MCF 10A (cell line): ENCODE data around the gene LZTS2. TPM values are rescaled to one million over a fixed set of nuclear protein-coding genes. Genes with fewer than 3 reads are reported as not detected.
A peak's percentile ranks its signal among the peaks of the same experiment; 100 is the strongest.

Experiments used
- BruUV-seq: library from RNA; stranded (reverse); fragments of 400-500 nt; replicated peaks from 2 replicates; lab custom pipeline; 2021; lab: Mats Ljungman, UMichigan
- CTCF ChIA-PET: fragments of 300-600 bp; sonication (Branson Sonifier 250); formaldehyde crosslinking; extraction: SDS; loops from one replicate; lab custom pipeline; 2021; ENCODE audit warnings: antibody characterized with exemption, inconsistent platforms; lab: Yijun Ruan, JAX
- POLR2A ChIA-PET: fragments of 300-600, 350-650 bp; sonication (Branson Sonifier 250); formaldehyde crosslinking; extraction: SDS; loops from one replicate; lab custom pipeline; 2020; ENCODE audit warnings: antibody characterized with exemption, inconsistent platforms; lab: Yijun Ruan, JAX
- DNase-seq: peaks from one replicate; pipeline ENCODE4 v3.0.0-alpha.2; 2018; ENCODE audit not compliant: unreplicated experiment
- H3K27ac Mint-ChIP-seq: one replicate; pipeline ENCODE4 v1.8.0; 2022; ENCODE audit warnings: mild to moderate bottlenecking, low read depth, mixed read lengths; ENCODE audit not compliant: unreplicated experiment
- H3K27me3 Mint-ChIP-seq: one replicate; pipeline ENCODE4 v1.8.0; 2022; ENCODE audit warnings: mixed read lengths; ENCODE audit not compliant: insufficient read depth, unreplicated experiment
- H3K36me3 Mint-ChIP-seq: one replicate; pipeline ENCODE4 v1.8.0; 2022; ENCODE audit warnings: mild to moderate bottlenecking, moderate library complexity, mixed read lengths; ENCODE audit not compliant: insufficient read depth, unreplicated experiment
- H3K4me1 Mint-ChIP-seq: one replicate; pipeline ENCODE4 v1.8.0; 2022; ENCODE audit warnings: mixed read lengths; ENCODE audit not compliant: insufficient read depth, unreplicated experiment
- H3K4me3 Mint-ChIP-seq: one replicate; pipeline ENCODE4 v1.8.0; 2022; ENCODE audit warnings: mild to moderate bottlenecking, moderate library complexity, mixed read lengths; ENCODE audit not compliant: unreplicated experiment
- H3K9me3 Mint-ChIP-seq: one replicate; pipeline ENCODE4 v1.8.0; 2022; ENCODE audit warnings: mixed read lengths; ENCODE audit not compliant: unreplicated experiment
- CTCF ChIP-seq: fragments of 200-600 bp; IDR thresholded peaks from one replicate; pipeline ENCODE4 v1.8.0; 2022; ENCODE audit warnings: antibody characterized with exemption, mild to moderate bottlenecking; ENCODE audit not compliant: unreplicated experiment
- intact Hi-C: fragments of 100-400 bp; cut with micrococcal nuclease; formaldehyde crosslinking; loops from 2 replicates; pipeline ENCODE4 v1.14.1; 2022
- total RNA-seq: library from RNA; stranded (reverse); gene quantifications from 2 replicates; pipeline ENCODE4 v1.2.3, GENCODE V29; 2022

The LZTS2 gene
- total RNA-seq, 1 experiment from 2014 or later = 15.2 TPM

GRCh38 chr10:101047961-101048892 is 48.6 kb downstream of the LZTS2 start:
- Mint-ChIP-seq H3K4me3 (no peak overlapping the region), H3K27ac (no peak overlapping the region), H3K36me3 (no peaks in the 10 kb centered on the region), H3K9me3 (no peaks in the 10 kb centered on the region), H3K27me3 (no peaks in the 10 kb centered on the region), H3K4me1 (peaks cover 15% of the 10 kb centered on the region)
- POLR2A ChIA-PET = interaction anchor here (0.6 kb wide), 1 partner anchor 50 kb away, joined by 3 read pairs; no protein-coding TSS in a partner anchor
- TF ChIP-seq CTCF = no peak
- CTCF ChIA-PET = interaction anchor here (1.2 to 13.0 kb wide), 4 partner anchors 11 to 19 kb away, joined by 4 to 151 read pairs (median 23); no protein-coding TSS in a partner anchor
- intact Hi-C loops = no loop called here
- no peak for DNase-seq
- no TSS peak for BruUV-seq

GRCh38 chr10:101050208-101051069 is 50.8 kb downstream of the LZTS2 start:
- H3K9me3 Mint-ChIP-seq = no peaks in the 10 kb centered on the region
- POLR2A ChIA-PET = interaction anchor here (0.8 to 5.9 kb wide), 7 partner anchors 8 to 91 kb away, joined by 3 to 71 read pairs (median 9); partner anchors contain the start of genes KAZALD1, PDZD7 and SFXN3
- no peaks in the 10 kb centered on the region for H3K36me3 Mint-ChIP-seq
- DNase-seq = peak; percentile 64
- H3K4me3 Mint-ChIP-seq = peak overlapping the region; percentile 47
- CTCF ChIA-PET = interaction anchor here (0.5 to 13.2 kb wide), 22 partner anchors 9 to 1695 kb away, joined by 3 to 234 read pairs (median 4); partner anchors contain the start of genes PDZD7 and SFXN3
- no TSS peak for BruUV-seq
- peak; percentile 85 for TF ChIP-seq CTCF
- H3K27me3 Mint-ChIP-seq = no peaks in the 10 kb centered on the region
- no peak overlapping the region for H3K27ac Mint-ChIP-seq
- intact Hi-C loops = loop anchor here (1.0 kb wide), 1 partner anchor 16 kb away; no protein-coding TSS in a partner anchor
- H3K4me1 Mint-ChIP-seq = peaks cover 8% of the 10 kb centered on the region

GRCh38 chr10:101052285-101052684 is 52.7 kb downstream of the LZTS2 start:
- intact Hi-C loops = no loop called here

More at GRCh38 chr10:101052285-101052684, 52.7 kb downstream of the LZTS2 start:
- no TSS peak for BruUV-seq
- H3K36me3 Mint-ChIP-seq = no peaks in the 10 kb centered on the region
- no peak overlapping the region for H3K4me3 Mint-ChIP-seq
- POLR2A ChIA-PET = interaction anchor here (0.6 to 5.9 kb wide), 15 partner anchors 8 to 1293 kb away, joined by 3 to 71 read pairs (median 4); partner anchors contain the start of genes KAZALD1, LZTS2, OGA and PDZD7
- H3K9me3 Mint-ChIP-seq = no peaks in the 10 kb centered on the region
- CTCF ChIA-PET = interaction anchor here (0.8 to 13.2 kb wide), 11 partner anchors 7 to 90 kb away, joined by 4 to 234 read pairs (median 13); partner anchors contain the start of genes KAZALD1, PDZD7 and SFXN3
- TF ChIP-seq CTCF = no peak
- DNase-seq = peak; percentile 84
- peaks cover 8% of the 10 kb centered on the region for H3K4me1 Mint-ChIP-seq
- H3K27ac Mint-ChIP-seq = peak overlapping the region; percentile 59
- H3K27me3 Mint-ChIP-seq = no peaks in the 10 kb centered on the region
